Neural cell (in vitro differentiated cells): ENCODE measurements around the gene MAPK7. TPM values are rescaled to one million over a fixed set of nuclear protein-coding genes. Genes with fewer than 3 reads are reported as not detected.

Source experiments
- H2AFZ ChIP-seq: fragments of 200-600, 300-800 bp; sonication (generic), shearing (Covaris generic); 2 replicates; pipeline ENCODE4 v1.6.0; 2014; ENCODE audit warnings: low read depth, mild to moderate bottlenecking, antibody characterized with exemption, low read length, moderate library complexity
- H3F3A ChIP-seq: fragments of 200-600 bp; shearing (Covaris generic); 2 replicates; pipeline ENCODE4 v1.6.1; 2016; ENCODE audit warnings: mild to moderate bottlenecking, moderate library complexity, mixed read lengths, antibody characterized with exemption, low read length; ENCODE audit not compliant: insufficient read depth, poor library complexity, severe bottlenecking
- H3K27ac ChIP-seq: fragments of 200-600, 300-800 bp; sonication (generic), shearing (Covaris generic); 2 replicates; pipeline ENCODE4 v1.5.1; 2014; ENCODE audit warnings: mild to moderate bottlenecking, low read length, moderate library complexity
- H3K27me3 ChIP-seq: fragments of 300-800, 200-600 bp; sonication (generic), shearing (Covaris generic); 2 replicates; pipeline ENCODE4 v1.6.0; 2014; ENCODE audit warnings: mild to moderate bottlenecking, low read depth, low read length, moderate library complexity; ENCODE audit not compliant: insufficient read depth
- H3K36me3 ChIP-seq: fragments of 300-800, 200-600 bp; sonication (generic), shearing (Covaris generic); 2 replicates; pipeline ENCODE4 v1.5.1; 2014; ENCODE audit warnings: mild to moderate bottlenecking, antibody characterized with exemption, low read length, moderate library complexity; ENCODE audit not compliant: insufficient read depth
- H3K4me2 ChIP-seq: fragments of 300-800, 200-600 bp; sonication (generic), shearing (Covaris generic); 2 replicates; pipeline ENCODE4 v1.6.0; 2014; ENCODE audit warnings: mild to moderate bottlenecking, low read length
- H3K4me3 ChIP-seq: fragments of 300-800, 200-600 bp; sonication (generic), shearing (Covaris generic); 2 replicates; pipeline ENCODE4 v1.5.1; 2014; ENCODE audit warnings: mild to moderate bottlenecking, low read length, moderate library complexity
- H3K79me2 ChIP-seq: fragments of 200-600 bp; shearing (Covaris generic); replicated peaks from 2 replicates; pipeline ENCODE4 v1.6.0; 2014; ENCODE audit warnings: mild to moderate bottlenecking, low read length, moderate library complexity; ENCODE audit not compliant: insufficient read depth
- H3K9ac ChIP-seq: fragments of 300-800, 200-600 bp; sonication (generic), shearing (Covaris generic); 2 replicates; pipeline ENCODE4 v1.6.1; 2016; ENCODE audit warnings: mild to moderate bottlenecking, low read length, mixed read lengths
- H3K9me2 ChIP-seq: fragments of 200-600 bp; shearing (Covaris generic); 2 replicates; pipeline ENCODE4 v1.6.1; 2016; ENCODE audit warnings: mild to moderate bottlenecking, low read length, mixed read lengths; ENCODE audit not compliant: insufficient read depth
- H3K9me3 ChIP-seq: fragments of 200-600, 300-800 bp; sonication (generic), shearing (Covaris generic); 2 replicates; pipeline ENCODE4 v1.6.1; 2016; ENCODE audit warnings: mild to moderate bottlenecking, mixed run types, low read length, moderate library complexity, mixed read lengths
- H4K20me1 ChIP-seq: fragments of 200-600 bp; shearing (Covaris generic); 2 replicates; pipeline ENCODE4 v1.6.1; 2016; ENCODE audit warnings: mild to moderate bottlenecking, mixed run types; ENCODE audit not compliant: insufficient read depth
- EP300 ChIP-seq: fragments of 450-650 bp; conservative IDR thresholded peaks from 2 replicates; pipeline ENCODE4 v1.6.1; 2014; ENCODE audit warnings: antibody characterized with exemption, mild to moderate bottlenecking, moderate library complexity; ENCODE audit not compliant: poor library complexity, severe bottlenecking
- EZH2 ChIP-seq: fragments of 200-600, 300-800 bp; shearing (Covaris generic), sonication (generic); IDR thresholded peaks from 2 replicates; pipeline ENCODE4 v1.6.1; 2014; ENCODE audit warnings: antibody characterized with exemption, low read length, borderline replicate concordance, mild to moderate bottlenecking; ENCODE audit not compliant: insufficient read depth, poor library complexity, severe bottlenecking
- POLR2AphosphoS5 ChIP-seq: IDR thresholded peaks from 2 replicates; pipeline ENCODE4 v1.6.1; 2012
- RAD21 ChIP-seq: fragments of 450-650 bp; conservative IDR thresholded peaks from 2 replicates; pipeline ENCODE4 v1.6.1; 2014; ENCODE audit warnings: antibody characterized with exemption, mild to moderate bottlenecking, moderate library complexity
- TAF1 ChIP-seq: IDR thresholded peaks from 2 replicates; pipeline ENCODE4 v1.6.1; 2012; ENCODE audit warnings: low read depth
- polyA plus RNA-seq: library from polyadenylated mRNA; depleted of rRNA; stranded (reverse); fragments of >200 nt; gene quantifications from 2 replicates; pipeline ENCODE4 v1.2.3, GENCODE V29; 2014
- TF ChIP-seq, protein P1 (sequence below): IDR thresholded peaks from 2 replicates; pipeline ENCODE4 v1.6.1; 2012; ENCODE audit warnings: borderline replicate concordance
- TF ChIP-seq, protein P2 (sequence below): fragments of 450-650 bp; IDR thresholded peaks from 2 replicates; pipeline ENCODE4 v1.5.1; 2014; ENCODE audit warnings: antibody characterized with exemption, mild to moderate bottlenecking, moderate library complexity; ENCODE audit not compliant: poor library complexity, severe bottlenecking

The MAPK7 gene
- polyA plus RNA-seq, 1 donor from 2014 or later: 18.8 TPM

GRCh38 chr17:19421926-19422325 is 43.6 kb downstream of the MAPK7 start:
- Histone ChIP-seq H3K36me3 (no peaks in the 10 kb centered on the region), H3K9me2 (no peaks in the 10 kb centered on the region), H3K9me3 (no peaks in the 10 kb centered on the region), H4K20me1 (no peaks in the 10 kb centered on the region), H3K4me2 (no peak overlapping the region), H3K9ac (no peak overlapping the region), H3F3A (no peaks in the 10 kb centered on the region), H3K4me3 (no peak overlapping the region), H2AFZ (no peak overlapping the region), H3K27me3 (no peaks in the 10 kb centered on the region), H3K79me2 (no peaks in the 10 kb centered on the region), H3K27ac (no peak overlapping the region)
- TF ChIP-seq, protein P1, sequence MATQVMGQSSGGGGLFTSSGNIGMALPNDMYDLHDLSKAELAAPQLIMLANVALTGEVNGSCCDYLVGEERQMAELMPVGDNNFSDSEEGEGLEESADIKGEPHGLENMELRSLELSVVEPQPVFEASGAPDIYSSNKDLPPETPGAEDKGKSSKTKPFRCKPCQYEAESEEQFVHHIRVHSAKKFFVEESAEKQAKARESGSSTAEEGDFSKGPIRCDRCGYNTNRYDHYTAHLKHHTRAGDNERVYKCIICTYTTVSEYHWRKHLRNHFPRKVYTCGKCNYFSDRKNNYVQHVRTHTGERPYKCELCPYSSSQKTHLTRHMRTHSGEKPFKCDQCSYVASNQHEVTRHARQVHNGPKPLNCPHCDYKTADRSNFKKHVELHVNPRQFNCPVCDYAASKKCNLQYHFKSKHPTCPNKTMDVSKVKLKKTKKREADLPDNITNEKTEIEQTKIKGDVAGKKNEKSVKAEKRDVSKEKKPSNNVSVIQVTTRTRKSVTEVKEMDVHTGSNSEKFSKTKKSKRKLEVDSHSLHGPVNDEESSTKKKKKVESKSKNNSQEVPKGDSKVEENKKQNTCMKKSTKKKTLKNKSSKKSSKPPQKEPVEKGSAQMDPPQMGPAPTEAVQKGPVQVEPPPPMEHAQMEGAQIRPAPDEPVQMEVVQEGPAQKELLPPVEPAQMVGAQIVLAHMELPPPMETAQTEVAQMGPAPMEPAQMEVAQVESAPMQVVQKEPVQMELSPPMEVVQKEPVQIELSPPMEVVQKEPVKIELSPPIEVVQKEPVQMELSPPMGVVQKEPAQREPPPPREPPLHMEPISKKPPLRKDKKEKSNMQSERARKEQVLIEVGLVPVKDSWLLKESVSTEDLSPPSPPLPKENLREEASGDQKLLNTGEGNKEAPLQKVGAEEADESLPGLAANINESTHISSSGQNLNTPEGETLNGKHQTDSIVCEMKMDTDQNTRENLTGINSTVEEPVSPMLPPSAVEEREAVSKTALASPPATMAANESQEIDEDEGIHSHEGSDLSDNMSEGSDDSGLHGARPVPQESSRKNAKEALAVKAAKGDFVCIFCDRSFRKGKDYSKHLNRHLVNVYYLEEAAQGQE: no peak
- TF ChIP-seq RAD21: no peak
- TF ChIP-seq, protein P2, sequence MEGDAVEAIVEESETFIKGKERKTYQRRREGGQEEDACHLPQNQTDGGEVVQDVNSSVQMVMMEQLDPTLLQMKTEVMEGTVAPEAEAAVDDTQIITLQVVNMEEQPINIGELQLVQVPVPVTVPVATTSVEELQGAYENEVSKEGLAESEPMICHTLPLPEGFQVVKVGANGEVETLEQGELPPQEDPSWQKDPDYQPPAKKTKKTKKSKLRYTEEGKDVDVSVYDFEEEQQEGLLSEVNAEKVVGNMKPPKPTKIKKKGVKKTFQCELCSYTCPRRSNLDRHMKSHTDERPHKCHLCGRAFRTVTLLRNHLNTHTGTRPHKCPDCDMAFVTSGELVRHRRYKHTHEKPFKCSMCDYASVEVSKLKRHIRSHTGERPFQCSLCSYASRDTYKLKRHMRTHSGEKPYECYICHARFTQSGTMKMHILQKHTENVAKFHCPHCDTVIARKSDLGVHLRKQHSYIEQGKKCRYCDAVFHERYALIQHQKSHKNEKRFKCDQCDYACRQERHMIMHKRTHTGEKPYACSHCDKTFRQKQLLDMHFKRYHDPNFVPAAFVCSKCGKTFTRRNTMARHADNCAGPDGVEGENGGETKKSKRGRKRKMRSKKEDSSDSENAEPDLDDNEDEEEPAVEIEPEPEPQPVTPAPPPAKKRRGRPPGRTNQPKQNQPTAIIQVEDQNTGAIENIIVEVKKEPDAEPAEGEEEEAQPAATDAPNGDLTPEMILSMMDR: no peak
- no peak for TF ChIP-seq POLR2AphosphoS5
- no peak for TF ChIP-seq TAF1

DNA sequence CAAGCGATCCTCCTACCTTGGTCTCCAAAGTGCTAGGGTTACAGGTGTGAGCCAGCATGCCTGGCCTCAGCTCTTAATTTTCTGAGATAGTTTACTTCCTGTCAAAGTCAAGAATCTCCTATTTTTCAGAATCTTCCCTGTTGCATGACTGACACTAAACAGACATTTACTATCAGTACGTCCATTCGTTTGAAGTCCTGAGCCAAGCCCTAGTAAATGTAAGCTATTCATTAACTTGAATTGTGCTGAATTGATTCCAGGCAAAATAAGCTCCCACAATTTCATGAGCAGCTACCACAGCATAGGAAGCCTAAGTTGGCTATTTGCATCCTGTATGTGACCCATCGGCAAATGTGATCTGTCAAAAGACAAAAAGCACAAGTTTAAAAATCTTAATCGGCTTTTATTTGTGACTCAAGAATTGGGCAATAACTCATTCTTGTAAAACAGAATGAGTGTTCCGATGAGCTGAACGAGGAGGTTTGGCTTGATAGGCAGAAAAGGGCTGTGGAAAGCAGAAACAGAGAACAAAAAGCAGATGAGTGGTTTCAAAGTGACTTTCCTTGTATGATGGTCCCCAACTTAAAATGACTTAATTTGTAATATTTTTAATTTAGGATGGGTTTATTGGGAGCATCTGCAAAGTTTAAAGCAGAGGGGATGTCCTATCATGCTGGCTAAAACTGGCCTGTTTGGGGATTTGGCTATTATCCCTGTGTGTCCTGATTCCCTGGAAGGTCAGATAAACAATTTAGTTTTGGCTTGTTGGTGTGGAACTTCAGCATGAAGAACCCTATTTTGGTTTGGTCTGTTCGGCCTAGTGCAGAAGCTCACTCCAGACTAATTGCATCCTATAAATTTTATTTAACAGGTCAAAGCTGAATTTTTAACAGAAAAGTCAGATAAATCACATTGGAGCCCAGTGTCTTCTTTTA is 46.9 kb downstream of the MAPK7 start:
- Histone ChIP-seq H3K36me3 (no peaks in the 10 kb centered on the region), H3K27ac (no peak overlapping the region), H3K79me2 (no peaks in the 10 kb centered on the region), H3K9ac (no peak overlapping the region), H3K4me2 (no peak overlapping the region), H3F3A (no peaks in the 10 kb centered on the region), H3K9me2 (no peaks in the 10 kb centered on the region), H2AFZ (no peak overlapping the region), H4K20me1 (no peaks in the 10 kb centered on the region), H3K4me3 (no peak overlapping the region), H3K9me3 (no peaks in the 10 kb centered on the region), H3K27me3 (no peaks in the 10 kb centered on the region)
- TF ChIP-seq TAF1 (no peak), POLR2AphosphoS5 (no peak)

DNA sequence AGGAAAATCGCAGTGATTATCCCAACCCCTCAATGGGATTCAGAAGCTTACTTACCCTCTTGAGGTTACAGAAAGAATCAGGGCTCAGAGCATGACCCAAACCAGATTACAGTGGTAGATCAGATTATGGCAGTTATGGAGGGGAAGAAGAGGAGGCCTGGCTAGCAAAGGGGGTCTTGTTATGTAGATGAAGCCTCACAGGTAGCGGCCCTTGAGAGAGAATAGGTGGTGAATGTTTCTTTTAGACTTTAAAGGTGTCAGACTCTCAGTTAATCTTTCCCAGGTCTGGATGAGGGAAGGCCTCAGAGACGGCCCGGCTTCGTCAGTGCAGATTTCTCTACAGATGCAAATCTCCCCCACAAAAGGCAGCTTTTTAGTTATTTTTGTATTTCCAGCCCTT is 48.3 kb downstream of the MAPK7 start:
- Histone ChIP-seq H3K9me2 (no peaks in the 10 kb centered on the region), H3K27me3 (no peaks in the 10 kb centered on the region), H3K36me3 (no peaks in the 10 kb centered on the region), H4K20me1 (no peaks in the 10 kb centered on the region), H3K4me2 (no peak overlapping the region), H3K9ac (no peak overlapping the region), H2AFZ (no peak overlapping the region), H3K9me3 (no peaks in the 10 kb centered on the region), H3K27ac (no peak overlapping the region), H3K79me2 (no peaks in the 10 kb centered on the region), H3F3A (no peaks in the 10 kb centered on the region), H3K4me3 (no peak overlapping the region)
- TF ChIP-seq, protein P1: no peak
- TF ChIP-seq POLR2AphosphoS5 (no peak), EP300 (no peak), RAD21 (no peak), EZH2 (no peak), TAF1 (no peak)
- TF ChIP-seq, protein P2: no peak
